Common myeloid progenitor, CD34-positive (primary cell): Measurements from ENCODE around the gene FRG2B. TPM values are rescaled to one million over a fixed set of nuclear protein-coding genes. Genes with fewer than 3 reads are reported as not detected.
A peak's percentile ranks its signal among the peaks of the same experiment; 100 is the strongest.
"Not testable (repeated sequence)": the region's sequence is repeated elsewhere in the genome, so short reads cannot be mapped to it uniquely, and the experiment has no call there.

Experiments used
- CTCF ChIA-PET: fragments of 350-600 bp; sonication (Branson Sonifier 250); formaldehyde crosslinking; loops from one replicate; lab custom pipeline; 2021; ENCODE audit warnings: antibody characterized with exemption; lab: Charles Lee
- POLR2A ChIA-PET: fragments of 350-600 bp; sonication (Branson Sonifier 250); formaldehyde crosslinking; loops from one replicate; lab custom pipeline; 2021; ENCODE audit warnings: antibody characterized with exemption; lab: Charles Lee
- DNase-seq, 3 donors: peaks; one replicate each; pipeline versions ENCODE4 v3.0.0 to v3.0.0-alpha.2; 2013
- H3K27ac ChIP-seq, 2 experiments: 1 replicate in 1 of 2; 2 replicates in 1 of 2; pipeline ENCODE4 v1.7.0; 2013; ENCODE audit warnings: inconsistent platforms in 2 of 2, low read length in 2 of 2, mild to moderate bottlenecking in 2 of 2, low read depth in 1 of 2, moderate library complexity in 1 of 2; ENCODE audit not compliant: severe bottlenecking in 2 of 2, insufficient read depth in 1 of 2, poor library complexity in 1 of 2
- H3K27me3 ChIP-seq, 5 experiments: replicated peaks in 2 of 5; 1 replicate in 3 of 5; 2 replicates in 2 of 5; pipeline versions ENCODE4 v1.6.1 to v1.7.0; 2013; ENCODE audit warnings: low read length in 4 of 5, mild to moderate bottlenecking in 2 of 5, moderate library complexity in 2 of 5, inconsistent platforms in 1 of 5; ENCODE audit not compliant: insufficient read depth in 5 of 5, control insufficient read depth in 4 of 5
- H3K36me3 ChIP-seq, 4 experiments: 1 replicate in 2 of 4; 2 replicates in 2 of 4; pipeline versions ENCODE4 v1.6.1 to v1.7.0; 2013; ENCODE audit warnings: low read length in 3 of 4, control low read depth in 1 of 4, mild to moderate bottlenecking in 1 of 4; ENCODE audit not compliant: control insufficient read depth in 4 of 4, insufficient read depth in 4 of 4
- H3K4me1 ChIP-seq, 4 experiments: 1 replicate in 3 of 4; 2 replicates in 1 of 4; pipeline versions ENCODE4 v1.6.1 to v1.7.1; 2013; ENCODE audit warnings: low read length in 3 of 4, mild to moderate bottlenecking in 3 of 4, control low read depth in 1 of 4, inconsistent platforms in 1 of 4, moderate library complexity in 1 of 4; ENCODE audit not compliant: control insufficient read depth in 4 of 4, insufficient read depth in 4 of 4; ENCODE audit errors: control extremely low read depth in 1 of 4
- H3K4me3 ChIP-seq, 7 experiments: 1 replicate in 4 of 7; 2 replicates in 3 of 7; pipeline versions ENCODE4 v1.5.1 to v1.7.0; 2013; ENCODE audit warnings: mild to moderate bottlenecking in 7 of 7, low read length in 6 of 7, moderate library complexity in 6 of 7, inconsistent platforms in 2 of 7, low read depth in 2 of 7, control low read depth in 1 of 7; ENCODE audit not compliant: insufficient read depth in 4 of 7, control insufficient read depth in 1 of 7; ENCODE audit errors: extremely low read depth in 1 of 7
- H3K9me3 ChIP-seq, 5 experiments: 1 replicate in 4 of 5; 2 replicates in 1 of 5; pipeline versions ENCODE4 v1.6.1 to v1.7.1; 2013; ENCODE audit warnings: low read length in 4 of 5, mild to moderate bottlenecking in 2 of 5, inconsistent platforms in 1 of 5, low read depth in 1 of 5, moderate library complexity in 1 of 5; ENCODE audit not compliant: control insufficient read depth in 4 of 5, insufficient read depth in 2 of 5; ENCODE audit errors: control extremely low read depth in 1 of 5
- WGBS: methylation state at CpG from one replicate; pipeline ENCODE4 v1.1.5; 2013; ENCODE audit not compliant: insufficient coverage; 5-methylcytosine and 5-hydroxymethylcytosine counted together
- polyA plus RNA-seq: library from polyadenylated mRNA; unstranded; fragments of 120-200 nt; gene quantifications from one replicate; pipeline ENCODE4 v1.2.1, GENCODE V29; 2013

Gene FRG2B
- not detected for polyA plus RNA-seq

GRCh38 chr10:133626695-133627094, at the start of gene FRG2B:
FRG2B (minus strand) TSS chr10:133626795; CDS start chr10:133626742, 53 bp downstream.
- H3K9me3 ChIP-seq, DNase-seq, H3K4me1 ChIP-seq, H3K4me3 ChIP-seq, POLR2A ChIA-PET, H3K27ac ChIP-seq, CTCF ChIA-PET, H3K36me3 ChIP-seq: not testable (repeated sequence)
- WGBS: no CpG with 5 or more reads among the region's 10 CpGs
- peaks cover 0 to 13% (median 3%) of the 10 kb centered on the region in 5 experiments for H3K27me3 ChIP-seq

GRCh38 chr10:133667446-133667845, 40.9 kb upstream of the FRG2B start:
- H3K4me1 ChIP-seq, H3K9me3 ChIP-seq, H3K27me3 ChIP-seq, H3K27ac ChIP-seq, DNase-seq, H3K36me3 ChIP-seq, H3K4me3 ChIP-seq, CTCF ChIA-PET, POLR2A ChIA-PET: not testable (repeated sequence)
- WGBS: no CpG with 5 or more reads among the region's 40 CpGs

- H3K27me3 ChIP-seq, POLR2A ChIA-PET, H3K36me3 ChIP-seq, H3K4me1 ChIP-seq, H3K9me3 ChIP-seq, H3K4me3 ChIP-seq, H3K27ac ChIP-seq, CTCF ChIA-PET: not testable (repeated sequence)
- peak in 1 of 3 donors; percentile 4 for DNase-seq
- 46% methylated on average over 3 of the region's 4 CpGs for whole genome bisulfite sequencing
These were observed 37.1 kb upstream of the FRG2B start for GRCh38 chr10:133663544-133664160.

GRCh38 chr10:133661122-133661521, 34.5 kb upstream of the FRG2B start:
- H3K9me3 ChIP-seq, H3K4me1 ChIP-seq, H3K4me3 ChIP-seq, POLR2A ChIA-PET, H3K27me3 ChIP-seq, CTCF ChIA-PET, H3K36me3 ChIP-seq, H3K27ac ChIP-seq: not testable (repeated sequence)
- peak in 2 of 3 donors; percentile 9 to 11 for DNase-seq
- WGBS: no CpG with 5 or more reads among the region's 2 CpGs

GRCh38 chr10:133660516-133660915, 33.9 kb upstream of the FRG2B start:
- 80% methylated on average over 5 of the region's 6 CpGs for WGBS
- DNase-seq, H3K27ac ChIP-seq, H3K36me3 ChIP-seq, H3K4me1 ChIP-seq, POLR2A ChIA-PET, H3K27me3 ChIP-seq, H3K4me3 ChIP-seq, CTCF ChIA-PET, H3K9me3 ChIP-seq: not testable (repeated sequence)

GRCh38 chr10:133657276-133657675, 30.7 kb upstream of the FRG2B start:
- H3K27ac ChIP-seq, POLR2A ChIA-PET, H3K27me3 ChIP-seq, H3K9me3 ChIP-seq, H3K4me3 ChIP-seq, H3K4me1 ChIP-seq, DNase-seq, CTCF ChIA-PET, H3K36me3 ChIP-seq: not testable (repeated sequence)
- WGBS: no CpG with 5 or more reads among the region's 4 CpGs

- WGBS: no CpG with 5 or more reads among the region's 22 CpGs
- H3K4me1 ChIP-seq, H3K27ac ChIP-seq, POLR2A ChIA-PET, H3K36me3 ChIP-seq, CTCF ChIA-PET, H3K9me3 ChIP-seq, H3K27me3 ChIP-seq, DNase-seq: not testable (repeated sequence)
- H3K4me3 ChIP-seq: peak overlapping the region in 1 of 7 experiments; percentile 52
These were observed 22.4 kb upstream of the FRG2B start for GRCh38 chr10:133648872-133649455.
